ENCODE measurements around the gene UGT2A2. TPM values are rescaled to one million over a fixed set of nuclear protein-coding genes. Genes with fewer than 3 reads are reported as not detected.

Gene UGT2A2
- total and polyA plus RNA-seq, 9 donors = not detected

GRCh38 chr4:69617083-69617694, 22.3 kb downstream of the UGT2A2 start:
- intact Hi-C loops (cut with DNase I) = loop anchor here in 1 of 4 donors (1.0 kb wide), 1 partner anchor 14 kb away; no protein-coding TSS in a partner anchor
- H3K4me3 ChIP-seq = no peak overlapping the region
- H3K4me1 ChIP-seq (ENCODE audit: insufficient read depth) = no peaks in the 10 kb centered on the region
- TF ChIP-seq EP300 (IDR thresholded peaks at IDR 0.05) (no peak), CTCF (IDR thresholded peaks at IDR 0.05) (no peak), POLR2A (IDR thresholded peaks at IDR 0.05) (no peak)
- H3K27me3 ChIP-seq = no peaks in the 10 kb centered on the region
- DNase-seq = no peak
- H3K27ac ChIP-seq = no peak overlapping the region
- WGBS, 3 donors = 71 to 79% (median 77%) methylated on average over 6 of the region's 6 CpGs
- no peaks in the 10 kb centered on the region for H3K9me3 ChIP-seq
- H3K36me3 ChIP-seq = no peaks in the 10 kb centered on the region

DNA sequence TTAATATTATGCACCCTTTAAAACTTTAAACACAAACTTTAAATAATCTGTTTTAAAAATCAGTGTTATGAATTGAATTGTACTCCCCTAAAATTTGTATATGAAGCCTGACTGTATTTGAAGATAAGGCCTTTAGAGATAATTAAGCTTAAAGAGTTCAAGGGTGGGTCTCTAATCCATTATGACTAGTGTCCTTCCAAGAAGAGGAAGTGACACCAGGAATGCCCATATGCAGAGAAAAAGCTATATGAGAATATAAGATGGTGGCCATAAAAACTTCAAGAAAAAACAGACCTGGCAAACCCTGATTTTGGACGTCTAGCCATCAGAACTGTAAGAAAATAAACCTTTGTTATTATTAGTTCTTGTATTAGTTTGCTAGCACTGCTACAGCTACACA, 29.0 kb downstream of the UGT2A2 start:
- intact Hi-C loops (cut with DNase I) = no loop called here
- no peak overlapping the region for H3K27ac ChIP-seq
- no peak overlapping the region for H3K4me3 ChIP-seq
- no peaks in the 10 kb centered on the region for H3K9me3 ChIP-seq
- WGBS, 3 donors = 28 to 36% (median 33%) methylated on average over 1 of the region's 1 CpG
- no peak for DNase-seq
- H3K4me1 ChIP-seq (ENCODE audit: insufficient read depth) = no peaks in the 10 kb centered on the region
- H3K36me3 ChIP-seq = no peaks in the 10 kb centered on the region
- TF ChIP-seq CTCF (IDR thresholded peaks at IDR 0.05) = no peak
- no peak for TF ChIP-seq POLR2A (IDR thresholded peaks at IDR 0.05)
- no peak for TF ChIP-seq EP300 (IDR thresholded peaks at IDR 0.05)
- H3K27me3 ChIP-seq = no peaks in the 10 kb centered on the region

- Histone ChIP-seq H3K4me1 (ENCODE audit: insufficient read depth) (no peaks in the 10 kb centered on the region), H3K27ac (no peak overlapping the region), H3K4me3 (no peak overlapping the region), H3K27me3 (no peaks in the 10 kb centered on the region), H3K36me3 (no peaks in the 10 kb centered on the region), H3K9me3 (no peaks in the 10 kb centered on the region)
- no peak for DNase-seq
- 39 to 77% (median 66%) methylated on average over 4 of the region's 4 CpGs for WGBS, 3 donors
- intact Hi-C loops (cut with DNase I) = no loop called here
- TF ChIP-seq CTCF (IDR thresholded peaks at IDR 0.05) (no peak), POLR2A (IDR thresholded peaks at IDR 0.05) (no peak), EP300 (IDR thresholded peaks at IDR 0.05) (no peak)
These were observed 38.4 kb downstream of the UGT2A2 start for GRCh38 chr4:69601065-69601464.

- Histone ChIP-seq H3K4me1 (ENCODE audit: insufficient read depth) (no peaks in the 10 kb centered on the region), H3K9me3 (no peaks in the 10 kb centered on the region), H3K27ac (no peak overlapping the region), H3K27me3 (no peaks in the 10 kb centered on the region), H3K36me3 (no peaks in the 10 kb centered on the region), H3K4me3 (no peak overlapping the region)
- DNase-seq = no peak
- 62 to 69% (median 63%) methylated on average over 2 of the region's 2 CpGs for WGBS, 3 donors
- intact Hi-C loops (cut with DNase I) = no loop called here
- TF ChIP-seq POLR2A (IDR thresholded peaks at IDR 0.05) (no peak), EP300 (IDR thresholded peaks at IDR 0.05) (no peak), CTCF (IDR thresholded peaks at IDR 0.05) (no peak)
These were observed 39.4 kb downstream of the UGT2A2 start for GRCh38 chr4:69600013-69600412.
